AML-193 (cell line): ENCODE data around the gene RNF5.
"Not testable (repeated sequence)": the region's sequence is repeated elsewhere in the genome, so short reads cannot be mapped to it uniquely, and the experiment has no call there.

ENCODE experiments used
- DNase-seq, 2 experiments: peaks; one replicate each; lab custom pipeline; 2025; lab: John Stamatoyannopoulos, UW

RNF5 gene

GRCh38 chr6:32189742-32190053 lies 11.5 kb downstream of the RNF5 start:
- no peak for DNase-seq

GRCh38 chr6:32190054-32190851 lies 12.0 kb downstream of the RNF5 start, which contains the start of gene PBX2:
Gene PBX2, minus strand, starts transcription at chr6:32190202. Its CDS starts 287 bp downstream, at chr6:32189915.
- DNase-seq: peak; percentile 91 to 92

DNA sequence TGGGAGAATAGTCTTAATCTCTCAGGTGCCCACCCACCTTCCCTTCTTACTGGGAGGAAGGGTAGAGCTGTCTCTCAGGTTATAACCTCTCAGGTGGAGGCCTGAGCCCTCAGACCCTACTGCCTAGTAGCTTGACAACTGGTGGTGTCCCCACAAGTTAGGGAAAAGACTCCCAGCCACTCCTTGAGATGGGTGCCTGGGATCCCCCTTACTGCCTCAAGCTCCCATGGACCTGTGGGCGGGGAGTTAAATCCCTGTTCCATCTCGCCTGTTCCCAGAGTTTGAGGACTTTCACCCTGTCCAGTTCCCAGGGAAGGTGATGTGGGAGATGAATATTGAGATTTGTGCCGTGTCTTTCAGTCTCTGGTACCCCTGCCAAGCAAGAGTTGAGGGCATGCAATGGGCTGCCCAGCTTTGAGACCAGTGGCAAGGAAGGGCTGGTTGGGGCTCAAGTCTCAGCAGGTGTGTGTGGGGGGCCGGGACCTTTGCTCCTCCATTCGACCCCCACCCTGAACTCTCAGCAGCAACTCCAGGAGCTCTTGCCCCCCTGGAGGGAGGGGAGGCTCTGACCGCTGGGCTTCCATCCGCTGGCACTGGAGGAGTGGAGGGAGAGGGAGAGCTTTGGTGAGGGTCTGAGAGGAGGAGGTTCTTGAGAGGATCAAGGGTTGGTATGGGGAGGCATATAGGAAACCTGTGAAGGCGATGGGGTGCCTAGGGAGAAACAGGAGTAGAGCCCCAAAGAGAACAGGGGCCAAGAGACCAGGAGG lies 12.9 kb downstream of the RNF5 start:
- DNase-seq: no peak

DNA sequence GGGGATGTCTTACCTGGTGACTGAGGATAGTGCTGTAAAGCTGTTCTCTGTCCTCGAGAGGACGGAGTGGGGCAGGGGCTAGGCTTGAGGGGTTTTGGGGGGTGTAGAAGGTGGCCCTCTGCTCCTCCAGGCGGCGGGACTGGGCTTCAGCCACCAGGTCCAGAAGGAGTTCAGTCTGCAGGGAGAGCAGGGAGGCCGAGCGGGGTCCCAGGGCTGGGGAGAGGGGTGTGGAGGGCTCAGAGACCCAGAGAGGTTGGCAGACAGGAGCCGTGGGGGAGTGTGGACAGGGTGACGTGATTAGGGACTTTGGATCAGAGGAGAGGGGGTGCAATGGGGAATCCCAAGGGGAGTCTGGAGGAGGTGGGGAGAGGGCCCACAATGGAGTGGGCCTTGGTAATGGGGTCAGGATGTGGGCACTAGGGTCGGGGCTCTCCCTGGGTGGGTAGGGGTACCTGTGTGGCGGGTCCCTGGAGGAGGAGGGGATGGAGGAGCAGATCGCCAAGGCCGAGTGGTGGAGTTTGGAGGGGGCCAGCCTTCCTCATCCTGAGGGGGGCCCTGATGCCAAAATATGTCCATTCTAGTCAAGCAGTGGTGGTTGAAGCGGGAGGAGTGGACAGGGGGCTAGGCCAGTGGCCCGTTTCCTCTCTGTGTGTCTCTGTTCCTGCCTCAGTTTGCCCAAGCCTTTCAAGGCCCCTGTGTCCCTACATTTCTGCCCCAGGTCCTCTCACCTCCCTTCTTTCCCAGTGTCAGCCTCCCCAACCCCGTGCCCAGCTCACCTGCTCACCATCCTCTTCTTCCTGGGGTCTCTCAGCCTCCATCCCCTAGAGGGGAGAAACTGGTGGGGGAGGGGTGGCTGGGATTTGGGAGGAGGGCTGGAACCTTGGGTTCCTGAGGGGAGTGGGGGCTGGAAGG lies 13.7 kb downstream of the RNF5 start:
- DNase-seq: no peak

GRCh38 chr6:32192608-32193039 lies 14.4 kb downstream of the RNF5 start, which contains the start of gene GPSM3:
Gene GPSM3, minus strand, starts transcription at chr6:32192643. Its CDS starts 130 bp downstream, at chr6:32192513.
- DNase-seq: peak; percentile 70 to 81

- not testable (repeated sequence) for DNase-seq
Measured at GRCh38 chr6:32193096-32193495, 14.9 kb downstream of the RNF5 start.

DNA sequence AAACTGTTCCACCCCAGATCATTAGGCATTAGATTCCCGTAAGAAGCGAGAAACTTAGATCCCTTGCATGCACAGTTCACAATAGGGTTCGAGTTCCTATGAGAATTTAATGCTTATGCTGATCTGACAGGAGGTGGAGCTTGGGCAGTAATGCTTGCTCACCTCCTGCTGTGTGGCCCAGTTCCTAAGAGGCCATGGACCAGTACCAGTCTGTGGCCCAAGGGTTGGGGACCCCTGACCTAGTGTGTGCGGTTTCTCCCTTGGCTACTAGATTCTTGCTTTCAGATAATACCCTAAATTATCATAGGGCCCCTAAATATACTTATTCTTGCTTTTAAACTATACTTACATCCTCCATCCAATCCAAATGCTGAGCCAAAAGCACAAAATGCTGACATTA lies 16.2 kb downstream of the RNF5 start:
- no peak for DNase-seq

GRCh38 chr6:32194825-32195651 lies 16.8 kb downstream of the RNF5 start:
- peak; percentile 82 to 83 for DNase-seq

DNA sequence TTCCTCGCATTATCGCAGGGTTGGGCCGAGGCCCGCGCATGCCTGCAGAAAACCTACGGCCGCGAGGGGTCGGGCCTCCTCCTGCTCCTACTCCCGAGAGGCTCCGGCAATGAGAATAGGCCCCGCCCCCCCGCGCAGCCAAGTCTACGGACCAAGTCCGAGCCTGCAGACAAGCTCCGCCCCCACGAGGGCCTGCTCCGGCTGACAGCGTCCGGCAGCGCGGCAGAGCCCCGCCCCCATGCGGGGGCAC lies 17.4 kb downstream of the RNF5 start:
- DNase-seq: peak; percentile 100

- DNase-seq: peak; percentile 33 to 45
Measured at GRCh38 chr6:32195902-32196681, 17.9 kb downstream of the RNF5 start.

DNA sequence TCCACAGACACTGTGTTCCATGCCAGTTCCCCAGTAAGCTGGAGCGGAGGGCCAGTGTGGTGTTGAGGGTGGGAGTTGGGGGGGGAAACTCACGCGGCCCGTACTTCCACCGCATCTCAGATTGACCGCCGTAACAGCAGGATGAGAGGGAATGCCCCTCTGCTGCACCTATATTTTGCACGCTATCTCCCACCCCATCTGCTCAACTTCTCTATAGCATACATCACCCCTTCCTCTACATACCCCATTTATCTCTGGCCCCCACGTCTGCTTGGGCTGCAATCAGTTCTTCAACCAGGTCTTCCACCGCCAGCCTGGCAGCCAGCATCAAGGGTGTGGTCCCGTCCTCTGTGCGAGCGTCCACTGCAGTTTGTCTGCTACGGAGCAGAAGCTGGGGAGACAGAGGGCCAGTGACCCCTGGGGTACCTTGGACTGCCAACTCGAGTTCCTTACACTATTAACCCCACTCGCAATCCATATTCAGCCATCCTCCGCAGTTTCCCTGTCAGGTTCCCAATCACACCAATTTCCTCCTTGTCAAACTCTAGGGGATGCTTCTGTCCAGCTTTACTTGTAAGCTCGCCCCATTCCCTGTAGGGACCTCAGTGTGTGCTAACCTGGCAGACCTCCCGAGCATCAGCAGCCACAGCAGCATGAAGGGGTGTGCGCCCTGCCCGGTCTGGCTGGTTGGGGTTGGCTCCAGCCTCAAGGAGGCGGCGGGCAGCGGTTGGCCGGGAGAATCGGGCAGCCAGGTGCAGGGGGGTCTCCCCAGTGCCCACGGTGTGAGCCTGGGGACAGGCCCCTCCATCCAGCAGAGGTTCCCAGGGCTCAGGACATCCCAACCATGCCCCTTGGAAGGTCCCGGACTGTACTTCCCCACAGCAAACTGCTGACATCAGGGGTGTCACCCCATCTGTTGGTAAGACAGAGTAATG lies 18.7 kb downstream of the RNF5 start:
- DNase-seq: peak in 1 of 2 experiments; percentile 47

DNA sequence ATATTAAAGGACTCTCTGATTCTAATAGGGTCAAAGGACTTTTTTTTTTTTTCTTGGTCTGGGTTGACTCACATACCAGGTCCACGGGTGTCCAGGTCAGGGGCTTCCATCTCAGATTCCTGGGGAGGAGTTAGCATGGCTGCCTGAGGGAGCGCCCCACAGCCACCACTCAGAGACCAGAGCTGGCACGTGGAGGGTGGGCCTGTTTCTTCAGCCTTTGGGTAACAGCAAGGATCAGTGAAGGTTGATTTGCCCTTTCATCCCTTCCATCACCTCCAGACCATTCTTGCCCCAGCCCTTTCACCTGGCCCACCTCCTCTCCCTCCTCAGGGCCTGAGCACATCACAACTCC lies 20.1 kb downstream of the RNF5 start:
- DNase-seq: no peak

DNA sequence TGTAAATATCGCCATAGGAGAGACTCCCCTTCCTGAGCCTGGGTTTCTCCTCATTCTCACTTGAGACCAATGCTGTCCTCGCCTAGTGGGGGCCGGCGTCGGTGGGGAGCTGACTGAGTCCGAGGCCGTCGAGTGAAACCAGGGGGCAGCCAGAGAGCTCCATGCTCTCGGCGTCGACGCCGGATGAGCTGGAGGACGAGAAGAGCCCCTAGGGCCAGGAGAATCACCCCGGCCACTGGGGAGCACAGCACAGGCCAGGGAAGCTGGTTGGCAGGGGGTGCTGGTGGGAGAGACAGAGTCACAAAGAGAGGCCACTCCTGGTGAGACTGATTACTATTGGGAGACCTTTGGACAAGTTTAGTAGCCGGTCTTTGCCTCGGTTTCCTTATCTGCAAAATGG lies 20.7 kb downstream of the RNF5 start:
- no peak for DNase-seq

DNA sequence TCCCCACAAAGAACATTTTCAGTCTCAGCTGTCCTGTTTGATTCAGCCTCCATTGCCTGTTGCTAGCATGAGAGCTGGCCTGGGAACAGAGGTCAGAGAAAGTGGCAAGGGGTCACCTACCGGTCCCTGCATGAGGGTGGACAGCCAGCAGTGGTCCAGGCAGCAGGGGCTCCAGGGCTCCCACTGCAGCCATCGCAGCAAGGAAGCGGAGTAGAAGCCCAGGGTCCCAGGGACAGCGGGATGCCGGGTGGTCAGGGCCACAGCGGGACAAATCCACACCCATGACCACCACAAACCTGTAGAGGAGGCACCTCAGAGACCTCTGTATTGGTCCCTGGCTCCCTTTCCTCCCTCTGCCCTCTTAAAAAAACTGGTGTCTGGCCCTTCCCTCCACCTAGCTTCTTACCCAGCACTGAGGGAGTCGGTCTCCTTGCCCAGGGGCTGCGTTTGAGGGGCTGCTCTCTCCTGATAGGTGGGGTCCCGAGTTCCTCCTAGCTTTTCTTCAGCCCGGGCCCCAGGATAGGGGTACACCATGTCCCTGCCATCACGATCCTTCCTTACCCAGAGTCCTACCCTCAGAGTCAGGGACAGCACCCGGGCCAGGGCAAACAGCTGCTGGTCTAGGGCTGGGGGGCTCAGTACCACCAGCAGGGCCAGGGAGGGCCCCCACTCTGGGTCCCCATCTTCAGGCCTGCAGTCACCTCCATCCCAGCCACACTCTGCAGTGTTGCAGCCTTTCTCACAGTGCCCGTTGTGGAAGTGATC lies 22.7 kb downstream of the RNF5 start:
- no peak for DNase-seq

GRCh38 chr6:32202186-32202585 lies 24.0 kb downstream of the RNF5 start:
- no peak for DNase-seq

- no peak for DNase-seq
Measured at GRCh38 chr6:32203426-32204267, 25.4 kb downstream of the RNF5 start.

GRCh38 chr6:32204268-32204715 lies 26.1 kb downstream of the RNF5 start:
- no peak for DNase-seq

DNA sequence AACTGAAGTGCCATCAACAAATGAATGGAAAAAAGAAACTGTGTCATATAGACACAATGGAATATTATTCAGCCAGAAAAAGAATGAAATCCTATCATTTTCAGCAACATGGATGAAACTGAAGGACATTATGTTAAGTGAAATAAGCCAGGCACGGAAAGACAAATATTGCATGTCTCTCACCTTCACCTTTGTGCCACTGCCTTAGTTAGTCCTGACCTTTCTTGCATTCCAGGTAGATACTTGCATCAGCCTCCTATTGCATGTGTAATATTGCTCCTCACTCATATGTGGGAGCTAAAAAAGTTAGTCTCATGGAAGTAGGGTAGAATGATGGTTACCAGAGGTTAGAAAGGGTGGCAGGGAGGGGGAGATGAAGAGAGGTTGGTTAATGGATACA lies 30.8 kb downstream of the RNF5 start:
- DNase-seq: no peak
